Measurements from ENCODE around the gene AHR. TPM values are rescaled to one million over a fixed set of nuclear protein-coding genes. Genes with fewer than 3 reads are reported as not detected.
"Not testable (repeated sequence)": the region's sequence is repeated elsewhere in the genome, so short reads cannot be mapped to it uniquely, and the experiment has no call there.

The AHR gene
- total RNA-seq, 1 donor from 2014 or later = 24.4 TPM

GRCh38 chr7:17384400-17384799 lies 85.9 kb downstream of the AHR start:
- Mint-ChIP-seq H3K4me3 (no peak overlapping the region), H3K4me1 (no peaks in the 10 kb centered on the region), H3K36me3 (ENCODE audit: low read depth) (no peaks in the 10 kb centered on the region), H3K27me3 (no peaks in the 10 kb centered on the region), H3K27ac (no peak overlapping the region), H3K9me3 (no peaks in the 10 kb centered on the region)
- ChIA-PET POLR2A (no interaction called here), CTCF (no interaction called here)
- ATAC-seq (ENCODE audit: low read depth) = no peak
- no peak for DNase-seq
- intact Hi-C loops (cut with micrococcal nuclease) = no loop called here
- no peak for TF ChIP-seq CTCF (IDR thresholded peaks at IDR 0.05)

GRCh38 chr7:17385612-17386011 lies 87.2 kb downstream of the AHR start:
- Mint-ChIP-seq H3K4me3 (no peak overlapping the region), H3K36me3 (ENCODE audit: low read depth) (no peaks in the 10 kb centered on the region), H3K4me1 (no peaks in the 10 kb centered on the region), H3K27me3 (no peaks in the 10 kb centered on the region), H3K27ac (no peak overlapping the region), H3K9me3 (no peaks in the 10 kb centered on the region)
- ChIA-PET POLR2A (no interaction called here), CTCF (no interaction called here)
- no peak for TF ChIP-seq CTCF (IDR thresholded peaks at IDR 0.05)
- ATAC-seq (ENCODE audit: low read depth) (no peak), DNase-seq (no peak)
- intact Hi-C loops (cut with micrococcal nuclease) = no loop called here

GRCh38 chr7:17390392-17390791 lies 91.9 kb downstream of the AHR start:
- ATAC-seq (ENCODE audit: low read depth) = no peak
- CTCF ChIA-PET = no interaction called here
- POLR2A ChIA-PET = no interaction called here
- no peak overlapping the region for H3K4me3 Mint-ChIP-seq
- no peak for TF ChIP-seq CTCF (IDR thresholded peaks at IDR 0.05)
- H3K27ac Mint-ChIP-seq = no peak overlapping the region
- DNase-seq = no peak
- peaks cover 11% of the 10 kb centered on the region for H3K9me3 Mint-ChIP-seq
- intact Hi-C loops (cut with micrococcal nuclease) = no loop called here
- no peaks in the 10 kb centered on the region for H3K4me1 Mint-ChIP-seq
- no peaks in the 10 kb centered on the region for H3K27me3 Mint-ChIP-seq
- no peaks in the 10 kb centered on the region for H3K36me3 Mint-ChIP-seq (ENCODE audit: low read depth)

- H3K27me3 Mint-ChIP-seq = no peaks in the 10 kb centered on the region
- H3K36me3 Mint-ChIP-seq (ENCODE audit: low read depth) = no peaks in the 10 kb centered on the region
- DNase-seq (no peak), ATAC-seq (ENCODE audit: low read depth) (no peak)
- peaks cover 11% of the 10 kb centered on the region for H3K9me3 Mint-ChIP-seq
- no peaks in the 10 kb centered on the region for H3K4me1 Mint-ChIP-seq
- H3K4me3 Mint-ChIP-seq = no peak overlapping the region
- POLR2A ChIA-PET = no interaction called here
- no peak for TF ChIP-seq CTCF (IDR thresholded peaks at IDR 0.05)
- CTCF ChIA-PET = no interaction called here
- H3K27ac Mint-ChIP-seq = no peak overlapping the region
- intact Hi-C loops (cut with micrococcal nuclease) = no loop called here
Observed at GRCh38 chr7:17391366-17391765, 92.9 kb downstream of the AHR start.

GRCh38 chr7:17392846-17393245 lies 94.4 kb downstream of the AHR start:
- H3K4me1 Mint-ChIP-seq = no peaks in the 10 kb centered on the region
- H3K4me3 Mint-ChIP-seq = no peak overlapping the region
- DNase-seq (no peak), ATAC-seq (ENCODE audit: low read depth) (no peak)
- H3K27me3 Mint-ChIP-seq = no peaks in the 10 kb centered on the region
- H3K36me3 Mint-ChIP-seq (ENCODE audit: low read depth) = no peaks in the 10 kb centered on the region
- ChIA-PET POLR2A (no interaction called here), CTCF (no interaction called here)
- no peak overlapping the region for H3K27ac Mint-ChIP-seq
- intact Hi-C loops (cut with micrococcal nuclease) = no loop called here
- TF ChIP-seq CTCF (IDR thresholded peaks at IDR 0.05) = no peak
- H3K9me3 Mint-ChIP-seq = peaks cover 11% of the 10 kb centered on the region

GRCh38 chr7:17394563-17394962 lies 96.1 kb downstream of the AHR start:
- CTCF ChIA-PET; H3K4me1 Mint-ChIP-seq; POLR2A ChIA-PET; H3K4me3 Mint-ChIP-seq; H3K27me3 Mint-ChIP-seq; DNase-seq; H3K27ac Mint-ChIP-seq; intact Hi-C loops (cut with micrococcal nuclease); H3K36me3 Mint-ChIP-seq (ENCODE audit: low read depth); ATAC-seq (ENCODE audit: low read depth): not testable (repeated sequence)
- H3K9me3 Mint-ChIP-seq = peaks cover 11% of the 10 kb centered on the region
